ENCODE data around the gene NFKBIE.
A peak's percentile ranks its signal among the peaks of the same experiment; 100 is the strongest.

Gene NFKBIE

GRCh38 chr6:44225579-44226325, 39.6 kb downstream of the NFKBIE start:
- DNase-seq (ENCODE audit: low read depth): no peak

DNA sequence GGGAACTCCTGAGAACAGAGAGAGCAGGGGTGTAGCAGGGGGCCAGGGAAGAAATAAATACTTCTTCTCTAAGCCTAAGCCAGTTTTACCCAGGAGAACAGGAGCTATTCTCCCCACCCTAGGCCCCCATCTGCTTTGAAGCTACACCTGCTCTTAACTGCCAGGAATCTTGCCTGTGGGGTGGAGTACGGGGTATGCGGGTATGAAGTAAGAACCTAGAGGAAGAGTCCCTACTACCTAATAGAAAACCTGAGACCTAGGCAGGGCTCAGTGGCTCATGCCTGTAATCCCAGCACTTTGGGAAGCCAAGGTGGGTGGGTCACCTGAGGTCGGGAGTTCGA, 40.4 kb downstream of the NFKBIE start:
- no peak for DNase-seq (ENCODE audit: low read depth)

DNA sequence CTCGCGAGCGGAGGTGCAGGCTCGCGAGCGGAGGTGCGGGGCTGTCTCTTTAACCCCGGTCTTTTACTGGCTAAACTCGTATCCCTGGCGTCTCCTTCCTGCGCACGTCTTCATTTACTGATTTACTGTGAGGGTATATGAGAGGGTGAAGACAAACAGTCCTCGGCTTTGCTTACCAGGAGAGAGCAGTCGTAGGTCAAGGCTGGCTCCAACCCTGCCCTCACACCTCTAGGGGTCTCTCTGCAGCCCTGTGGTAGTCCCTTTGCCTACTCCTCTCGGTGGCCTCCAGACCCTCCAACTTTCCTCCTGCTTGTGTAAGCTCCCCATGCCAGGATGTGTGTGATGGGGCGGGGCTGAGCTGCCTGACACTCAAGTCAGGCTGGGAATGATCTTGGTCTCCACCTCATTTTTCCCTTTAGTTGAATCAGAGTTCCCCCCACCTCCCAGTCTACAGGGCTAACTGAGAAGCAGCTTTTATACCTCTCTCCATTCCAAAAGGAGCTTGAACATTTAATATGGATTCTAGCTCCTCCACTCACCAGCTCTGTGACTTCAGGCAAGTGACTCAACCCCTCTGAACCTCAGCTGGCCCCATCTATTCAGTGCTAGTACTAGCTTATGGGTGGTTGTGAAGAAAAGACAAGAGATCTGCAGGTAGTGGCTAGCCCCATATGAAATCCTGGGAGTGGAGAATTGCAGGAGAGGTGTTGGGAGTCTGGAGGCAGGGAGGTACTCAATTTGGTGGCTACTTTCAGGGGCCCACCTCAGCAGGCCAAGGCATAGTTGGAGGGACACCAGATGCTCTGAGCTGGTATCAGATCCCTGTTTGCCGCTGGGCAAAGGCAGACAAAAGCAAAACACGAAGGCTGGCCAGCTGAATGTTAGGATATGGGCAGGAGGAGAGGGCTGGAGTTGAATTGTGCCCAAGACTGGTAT, 41.1 kb downstream of the NFKBIE start:
- DNase-seq (ENCODE audit: low read depth): no peak

GRCh38 chr6:44223319-44224028, 41.9 kb downstream of the NFKBIE start, which contains the start of gene SLC29A1:
Gene SLC29A1 (plus strand): TSS chr6:44223595. CDS start chr6:44227314, 3,719 bp downstream.
- DNase-seq (ENCODE audit: low read depth): peak; percentile 71

GRCh38 chr6:44222486-44223318, 42.6 kb downstream of the NFKBIE start:
- no peak for DNase-seq (ENCODE audit: low read depth)

GRCh38 chr6:44221961-44222335, 43.4 kb downstream of the NFKBIE start:
- no peak for DNase-seq (ENCODE audit: low read depth)

GRCh38 chr6:44221291-44221960, 43.9 kb downstream of the NFKBIE start:
- peak; percentile 53 for DNase-seq (ENCODE audit: low read depth)

- no peak for DNase-seq (ENCODE audit: low read depth)
Observed at GRCh38 chr6:44220913-44221290, 44.4 kb downstream of the NFKBIE start.

GRCh38 chr6:44219815-44220784, 45.3 kb downstream of the NFKBIE start:
- DNase-seq (ENCODE audit: low read depth): no peak

GRCh38 chr6:44219053-44219814, 46.1 kb downstream of the NFKBIE start:
- DNase-seq (ENCODE audit: low read depth): no peak

GRCh38 chr6:44217332-44218143, 47.8 kb downstream of the NFKBIE start:
- no peak for DNase-seq (ENCODE audit: low read depth)

- DNase-seq (ENCODE audit: low read depth): no peak
Observed at GRCh38 chr6:44216677-44217331, 48.5 kb downstream of the NFKBIE start, which contains the start of gene MYMX. Gene MYMX (plus strand): TSS chr6:44216926. CDS start chr6:44217472, 546 bp downstream.

GRCh38 chr6:44214307-44214706, 51.0 kb downstream of the NFKBIE start:
- DNase-seq (ENCODE audit: low read depth): no peak

- DNase-seq (ENCODE audit: low read depth): no peak
Observed at GRCh38 chr6:44211284-44211683, 54.1 kb downstream of the NFKBIE start.
